ENCODE data around the gene CTSH. TPM values are rescaled to one million over a fixed set of nuclear protein-coding genes. Genes with fewer than 3 reads are reported as not detected.

CTSH gene
- total and polyA plus RNA-seq, 7 donors = 37.4 to 274 (median 96.7) TPM

DNA sequence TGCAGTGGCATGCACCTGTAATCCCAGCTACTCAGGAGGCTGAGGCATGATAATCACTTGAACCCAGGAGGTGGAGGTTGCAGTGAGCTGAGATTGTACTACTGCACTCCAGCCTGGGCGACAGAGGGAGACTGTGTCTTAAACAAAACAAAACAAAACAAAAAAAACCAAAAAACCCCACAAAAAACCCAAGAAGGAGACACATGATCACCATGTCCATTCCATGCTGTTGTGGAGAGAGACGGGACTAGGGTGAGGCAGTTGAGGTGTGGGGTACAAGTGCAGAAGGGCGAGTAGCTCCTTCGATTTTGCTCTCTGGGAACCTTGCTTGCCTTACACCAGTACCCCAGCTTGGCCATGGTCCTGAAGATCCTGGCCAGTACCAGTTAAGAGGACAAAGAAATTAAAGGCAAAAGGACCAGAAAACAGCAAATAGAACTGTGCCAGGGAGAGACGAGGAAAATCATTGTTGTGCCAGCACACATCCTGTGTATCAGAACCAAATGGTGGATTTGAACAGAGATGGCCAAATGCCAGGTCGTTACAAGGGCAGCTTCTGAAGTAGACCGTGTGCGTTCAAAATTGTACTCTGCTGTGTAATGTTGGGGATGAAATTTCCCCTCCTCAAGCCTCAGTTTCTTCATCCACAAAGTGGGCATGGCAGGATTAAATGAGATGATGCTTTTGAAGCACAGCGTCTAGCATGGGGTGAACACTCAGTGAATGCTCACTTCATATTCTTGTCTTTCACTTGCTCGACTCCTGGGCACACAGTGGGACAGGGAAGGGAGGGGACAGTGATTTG is 42.9 kb upstream of the CTSH start:
- 68 to 81% methylated on average over 10 of the region's 10 CpGs for WGBS, 2 donors
- H3K27ac ChIP-seq = peak overlapping the region; percentile 55 to 81 (median 68)
- H3K36me3 ChIP-seq = no peaks in the 10 kb centered on the region
- intact Hi-C loops (cut with DNase I) = no loop called here
- H3K4me3 ChIP-seq = no peak overlapping the region
- no peaks in the 10 kb centered on the region for H3K27me3 ChIP-seq
- peaks cover 0 to 53% (median 33%) of the 10 kb centered on the region in 4 donors for H3K4me1 ChIP-seq
- H3K9me3 ChIP-seq = no peaks in the 10 kb centered on the region
- TF ChIP-seq EP300 (IDR thresholded peaks at IDR 0.05) (no peak), POLR2AphosphoS5 (IDR thresholded peaks at IDR 0.05) (no peak), POLR2A (IDR thresholded peaks at IDR 0.05) (no peak)
- TF ChIP-seq, protein P1, sequence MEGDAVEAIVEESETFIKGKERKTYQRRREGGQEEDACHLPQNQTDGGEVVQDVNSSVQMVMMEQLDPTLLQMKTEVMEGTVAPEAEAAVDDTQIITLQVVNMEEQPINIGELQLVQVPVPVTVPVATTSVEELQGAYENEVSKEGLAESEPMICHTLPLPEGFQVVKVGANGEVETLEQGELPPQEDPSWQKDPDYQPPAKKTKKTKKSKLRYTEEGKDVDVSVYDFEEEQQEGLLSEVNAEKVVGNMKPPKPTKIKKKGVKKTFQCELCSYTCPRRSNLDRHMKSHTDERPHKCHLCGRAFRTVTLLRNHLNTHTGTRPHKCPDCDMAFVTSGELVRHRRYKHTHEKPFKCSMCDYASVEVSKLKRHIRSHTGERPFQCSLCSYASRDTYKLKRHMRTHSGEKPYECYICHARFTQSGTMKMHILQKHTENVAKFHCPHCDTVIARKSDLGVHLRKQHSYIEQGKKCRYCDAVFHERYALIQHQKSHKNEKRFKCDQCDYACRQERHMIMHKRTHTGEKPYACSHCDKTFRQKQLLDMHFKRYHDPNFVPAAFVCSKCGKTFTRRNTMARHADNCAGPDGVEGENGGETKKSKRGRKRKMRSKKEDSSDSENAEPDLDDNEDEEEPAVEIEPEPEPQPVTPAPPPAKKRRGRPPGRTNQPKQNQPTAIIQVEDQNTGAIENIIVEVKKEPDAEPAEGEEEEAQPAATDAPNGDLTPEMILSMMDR (IDR thresholded peaks at IDR 0.05) = no peak
- DNase-seq = no peak

DNA sequence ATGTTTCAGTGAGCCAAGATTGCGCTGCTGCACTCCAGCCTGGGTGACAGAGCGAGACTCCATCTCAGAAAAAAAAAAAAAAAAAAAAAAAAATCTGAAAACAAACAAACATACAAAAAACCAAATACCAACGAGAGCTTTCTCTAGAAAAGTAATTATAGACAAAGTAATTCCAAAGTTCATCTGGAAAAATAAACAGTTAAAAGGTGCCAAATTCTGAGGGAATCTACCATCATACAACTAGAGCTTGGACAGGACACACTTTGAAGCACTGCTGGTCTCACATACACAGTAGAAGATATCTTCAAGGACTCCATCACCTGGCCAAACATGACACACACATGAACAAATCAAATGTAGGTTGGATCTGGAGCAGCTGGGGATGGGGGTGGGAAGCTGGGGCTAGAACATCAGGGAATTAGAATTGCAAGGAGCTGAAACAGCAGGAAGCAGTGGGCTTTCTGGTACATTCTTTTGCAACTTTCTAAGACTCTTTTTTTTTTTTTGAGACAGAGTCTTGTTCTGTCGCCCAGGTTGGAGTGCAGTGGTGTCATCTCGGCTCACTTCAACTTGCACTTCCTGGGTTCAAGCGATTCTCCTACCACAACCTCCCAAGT is 41.1 kb upstream of the CTSH start:
- intact Hi-C loops (cut with DNase I) = no loop called here
- Histone ChIP-seq H3K27ac (no peak overlapping the region), H3K4me1 (peaks cover 0 to 43% (median 28%) of the 10 kb centered on the region in 4 donors), H3K4me3 (no peak overlapping the region), H3K36me3 (no peaks in the 10 kb centered on the region), H3K27me3 (no peaks in the 10 kb centered on the region), H3K9me3 (no peaks in the 10 kb centered on the region)
- DNase-seq = no peak
- TF ChIP-seq, protein P1 (IDR thresholded peaks at IDR 0.05) = no peak
- TF ChIP-seq POLR2A (IDR thresholded peaks at IDR 0.05) = no peak
- no peak for TF ChIP-seq EP300 (IDR thresholded peaks at IDR 0.05)
- TF ChIP-seq POLR2AphosphoS5 (IDR thresholded peaks at IDR 0.05) = no peak
- WGBS, 2 donors = 73 to 83% methylated on average over 6 of the region's 6 CpGs

DNA sequence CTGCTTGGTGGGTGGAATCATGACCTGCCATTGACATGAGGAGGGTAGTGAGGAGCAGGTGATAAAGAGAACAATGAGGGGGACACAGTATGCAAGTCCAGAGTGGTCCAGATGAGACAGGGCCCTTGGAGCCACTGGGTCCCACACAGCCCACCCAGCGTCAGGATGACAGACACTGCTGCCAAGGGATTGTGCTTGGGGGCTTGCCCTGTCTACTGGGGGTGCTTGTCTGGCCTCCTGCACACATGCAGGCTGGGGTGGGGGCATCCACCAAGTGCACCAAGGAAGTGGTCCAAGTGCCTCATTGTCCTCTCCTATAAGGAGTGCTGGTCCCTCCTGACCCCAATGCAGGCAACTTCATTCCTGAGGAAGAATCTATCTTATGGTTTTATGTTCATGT is 39.2 kb upstream of the CTSH start:
- DNase-seq = no peak
- Histone ChIP-seq H3K4me1 (peaks cover 0 to 29% (median 14%) of the 10 kb centered on the region in 4 donors), H3K4me3 (no peak overlapping the region), H3K27ac (peak overlapping the region in 2 of 4 donors; percentile 31 to 32), H3K27me3 (no peaks in the 10 kb centered on the region), H3K36me3 (no peaks in the 10 kb centered on the region), H3K9me3 (no peaks in the 10 kb centered on the region)
- intact Hi-C loops (cut with DNase I) = no loop called here
- WGBS, 2 donors = 81 to 96% methylated on average over 1 of the region's 1 CpG
- TF ChIP-seq, protein P1 (IDR thresholded peaks at IDR 0.05) = no peak
- TF ChIP-seq POLR2AphosphoS5 (IDR thresholded peaks at IDR 0.05) = no peak

DNA sequence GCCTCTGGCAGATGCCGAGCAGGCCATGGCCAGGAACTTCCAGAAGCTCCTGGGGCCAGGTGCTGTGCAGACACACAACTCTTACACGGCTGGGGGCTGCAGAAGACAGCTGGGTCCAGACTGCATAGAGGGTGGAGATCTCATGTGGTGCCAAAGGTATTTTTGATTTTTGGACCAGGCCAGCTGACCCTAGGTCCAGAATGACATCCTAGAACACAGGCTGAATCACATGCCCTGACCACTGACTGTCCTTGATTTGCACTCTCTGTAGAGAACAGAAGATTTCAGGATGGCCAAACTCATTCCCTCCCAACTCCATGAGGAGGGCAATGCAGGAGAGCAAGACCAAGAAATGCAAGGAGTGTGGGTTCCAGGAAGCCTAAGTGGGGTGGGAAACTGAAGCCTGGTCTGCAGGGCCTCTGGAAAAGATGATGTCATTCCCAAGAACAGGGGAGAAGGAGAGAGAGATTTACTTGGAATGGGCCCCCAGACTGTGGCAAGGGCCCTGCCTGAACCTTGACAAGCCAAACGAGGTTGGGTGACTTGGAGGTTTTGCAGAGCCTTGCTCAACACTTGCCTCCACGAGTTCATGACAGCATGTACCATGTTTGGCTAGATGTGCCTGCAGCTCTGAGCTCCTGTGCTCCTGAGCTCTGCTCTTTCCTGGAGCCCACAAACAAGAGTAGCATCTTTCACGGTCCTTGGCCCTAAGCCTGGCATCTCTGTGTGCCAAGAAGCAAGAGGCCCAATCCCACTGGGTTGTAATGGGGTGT is 38.5 kb upstream of the CTSH start:
- H3K4me3 ChIP-seq = no peak overlapping the region
- no peak for DNase-seq
- no peaks in the 10 kb centered on the region for H3K27me3 ChIP-seq
- no peaks in the 10 kb centered on the region for H3K36me3 ChIP-seq
- 66 to 81% methylated on average over 5 of the region's 5 CpGs for WGBS, 2 donors
- intact Hi-C loops (cut with DNase I) = no loop called here
- peak overlapping the region in 2 of 4 donors; percentile 31 to 32 for H3K27ac ChIP-seq
- H3K9me3 ChIP-seq = no peaks in the 10 kb centered on the region
- TF ChIP-seq POLR2A (IDR thresholded peaks at IDR 0.05) = no peak
- TF ChIP-seq, protein P1 (IDR thresholded peaks at IDR 0.05) = no peak
- no peak for TF ChIP-seq EP300 (IDR thresholded peaks at IDR 0.05)
- TF ChIP-seq POLR2AphosphoS5 (IDR thresholded peaks at IDR 0.05) = peak in 1 of 4 donors; percentile 21
- peaks cover 0 to 22% (median 7%) of the 10 kb centered on the region in 4 donors for H3K4me1 ChIP-seq

Measured in sigmoid colon (tissue), 7 donors.